ENCODE measurements around the gene ITGA6.

ITGA6 gene

DNA sequence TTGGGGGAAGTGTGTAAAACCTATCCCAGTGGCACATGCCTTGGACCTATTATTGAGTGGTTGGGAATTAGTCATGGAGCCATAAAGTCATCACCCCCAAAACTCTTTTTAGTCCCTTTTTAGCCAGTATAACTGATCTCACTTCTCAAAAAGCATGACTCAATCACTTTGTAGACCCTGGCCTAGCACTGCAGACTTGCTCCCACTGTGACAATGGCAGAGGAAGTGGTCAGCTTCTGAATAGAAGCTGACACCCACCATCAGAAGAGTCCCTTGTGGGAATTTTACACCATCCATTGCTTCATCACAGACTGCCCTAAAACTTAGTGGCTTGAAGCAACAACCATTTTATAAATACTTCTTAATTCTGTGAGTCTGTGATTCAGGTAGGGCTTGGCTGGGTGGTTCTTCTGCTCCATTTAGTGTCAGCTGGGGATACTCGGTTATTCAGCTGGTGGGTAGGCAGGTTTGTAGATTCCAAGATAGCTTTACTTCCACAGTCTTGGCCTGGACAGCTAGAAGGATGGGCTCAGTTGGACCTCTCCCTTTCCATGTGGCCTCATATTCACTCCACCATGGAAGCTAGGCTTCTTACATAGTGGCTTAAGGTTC lies 10.8 kb upstream of the ITGA6 start:
- DNase-seq (ENCODE audit: low read depth): no peak

DNA sequence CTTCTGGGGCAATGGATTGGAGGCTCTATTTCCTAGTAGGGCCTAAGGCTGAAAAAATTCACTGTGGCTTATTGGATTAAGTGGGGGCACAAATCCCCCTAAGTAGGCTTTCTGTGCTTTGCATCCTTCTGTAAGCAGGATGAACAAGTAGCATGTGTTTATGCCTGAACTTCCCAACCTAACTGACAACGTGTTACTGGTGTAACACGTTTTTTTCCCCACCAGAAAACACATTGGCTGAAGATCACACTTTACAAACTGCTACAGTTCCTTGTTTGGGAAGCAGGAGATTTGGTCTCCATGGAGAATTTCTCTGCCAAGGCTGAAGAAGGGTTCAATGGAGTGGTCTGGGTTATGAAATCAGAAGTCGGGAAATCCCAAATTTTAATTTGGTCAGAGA lies 7.2 kb upstream of the ITGA6 start:
- DNase-seq (ENCODE audit: low read depth): no peak

DNA sequence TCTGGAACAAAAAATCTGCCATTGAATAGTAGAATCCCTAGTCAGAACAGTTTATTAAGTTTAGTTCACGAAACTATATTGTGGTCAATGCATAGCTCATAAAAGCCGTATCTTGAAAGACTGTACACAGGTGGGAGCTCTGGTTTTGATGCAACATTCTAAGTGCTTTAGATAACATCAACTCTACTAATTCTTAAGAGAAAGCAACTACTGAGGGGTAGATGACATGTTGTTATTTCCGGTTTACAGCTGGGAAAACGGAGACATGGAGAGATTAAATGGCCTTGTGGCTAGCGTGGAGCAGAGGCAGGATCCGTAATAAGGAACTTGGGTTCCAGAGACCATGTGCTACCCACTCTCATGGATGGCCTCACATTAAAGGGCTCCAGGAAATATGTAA lies 4.2 kb upstream of the ITGA6 start:
- no peak for DNase-seq (ENCODE audit: low read depth)

DNA sequence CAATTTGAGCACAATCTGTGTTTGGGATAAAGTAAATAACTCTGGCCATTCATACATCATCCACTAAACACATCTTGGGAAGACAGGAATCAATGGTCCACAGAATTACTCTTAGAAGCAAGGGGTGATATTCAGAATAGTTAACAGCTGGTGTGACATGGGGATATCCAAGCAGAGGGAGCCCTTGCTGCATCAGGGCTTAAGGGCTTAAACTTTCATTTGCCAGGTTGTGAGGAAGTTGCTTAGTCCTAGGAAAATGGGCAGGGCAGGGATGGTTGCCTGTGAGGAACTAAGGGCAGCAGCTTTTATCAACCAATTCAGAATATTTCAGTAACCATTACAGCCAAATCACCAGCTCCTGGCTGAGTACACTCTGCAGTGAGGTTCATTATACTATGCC lies 2.0 kb upstream of the ITGA6 start:
- DNase-seq (ENCODE audit: low read depth): no peak

DNA sequence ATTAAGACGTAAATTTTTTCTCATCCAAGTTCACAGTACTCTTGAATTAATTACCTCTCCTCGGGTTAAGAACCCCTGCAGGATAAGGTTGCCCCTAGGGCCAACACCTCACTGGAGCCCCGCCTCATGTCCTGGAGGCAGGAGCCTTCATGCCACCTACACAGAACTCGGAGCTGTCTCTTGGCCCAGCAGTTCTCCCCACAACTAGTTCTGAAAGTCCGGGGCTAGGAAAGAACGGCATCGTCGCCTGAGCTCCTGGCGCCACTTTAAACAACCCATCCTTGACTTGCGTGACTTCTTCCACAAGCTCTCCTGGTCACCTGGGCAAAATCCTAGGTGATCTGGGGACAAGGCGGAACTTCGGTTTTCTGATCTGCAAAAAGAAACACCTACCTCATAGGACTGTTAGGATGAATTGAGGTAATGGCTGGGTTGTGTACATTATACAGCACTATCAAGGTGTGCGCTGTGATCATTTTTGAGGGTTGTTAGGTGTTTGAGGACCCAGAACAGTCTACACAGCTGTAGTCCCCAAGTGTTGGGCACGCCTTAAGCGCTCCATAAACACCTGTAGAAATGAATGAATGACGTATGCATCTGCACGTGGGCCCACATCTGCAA lies 641 bp upstream of the ITGA6 start:
- no peak for DNase-seq (ENCODE audit: low read depth)

- peak; percentile 38 for DNase-seq (ENCODE audit: low read depth)
Measured at GRCh38 chr2:172427990-172428831, 825 bp downstream of the ITGA6 start.

DNA sequence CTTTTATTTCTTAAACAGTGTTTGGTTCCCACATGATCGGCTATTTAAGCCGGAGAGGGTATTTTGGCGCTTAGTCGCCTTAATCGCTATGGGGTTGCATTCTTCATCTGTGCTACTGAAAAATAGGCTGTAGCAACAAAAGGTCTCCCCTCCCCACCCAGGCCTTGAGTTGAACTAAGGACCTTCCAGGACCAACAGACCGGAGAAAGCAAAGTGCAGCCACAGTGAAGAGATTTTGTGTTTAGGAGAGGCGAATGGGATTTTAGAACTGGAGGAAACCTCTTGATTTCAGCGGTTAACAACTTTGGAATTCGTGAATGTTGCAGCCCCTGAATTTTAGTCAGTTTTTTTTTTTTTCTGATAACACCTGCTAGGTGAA lies 1.4 kb downstream of the ITGA6 start:
- no peak for DNase-seq (ENCODE audit: low read depth)

DNA sequence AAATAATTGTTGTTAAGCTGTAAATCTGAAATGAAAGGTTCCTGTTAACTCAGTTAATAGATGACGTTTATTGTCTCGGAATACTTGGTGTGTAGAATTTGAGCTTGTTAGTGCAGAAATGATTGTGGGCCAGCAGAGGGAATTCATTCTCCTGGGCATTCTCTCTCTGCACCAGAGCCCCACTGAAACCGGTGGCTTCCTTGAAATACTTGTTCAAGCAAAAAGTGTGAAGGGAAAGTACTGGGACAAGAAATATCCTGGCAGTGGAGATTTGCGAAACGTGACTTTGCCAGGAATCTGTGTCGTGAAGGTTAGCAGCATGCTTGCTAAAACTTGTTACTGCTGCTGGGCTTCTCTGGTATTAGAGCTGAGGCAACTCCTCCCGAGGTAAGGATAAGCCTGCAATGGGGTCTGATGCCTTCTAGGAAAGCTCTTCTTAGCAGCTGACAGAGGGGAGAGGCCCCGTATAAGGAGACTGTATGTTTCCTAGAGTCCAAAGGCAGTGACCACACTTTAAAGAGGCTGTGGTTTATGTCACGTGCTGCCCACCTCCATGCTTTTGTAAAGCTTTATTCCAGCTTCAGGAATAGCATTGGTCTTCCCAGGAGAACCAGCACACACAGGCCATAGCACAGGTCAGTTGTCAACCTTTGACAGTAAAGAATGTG lies 2.0 kb downstream of the ITGA6 start:
- DNase-seq (ENCODE audit: low read depth): no peak

DNA sequence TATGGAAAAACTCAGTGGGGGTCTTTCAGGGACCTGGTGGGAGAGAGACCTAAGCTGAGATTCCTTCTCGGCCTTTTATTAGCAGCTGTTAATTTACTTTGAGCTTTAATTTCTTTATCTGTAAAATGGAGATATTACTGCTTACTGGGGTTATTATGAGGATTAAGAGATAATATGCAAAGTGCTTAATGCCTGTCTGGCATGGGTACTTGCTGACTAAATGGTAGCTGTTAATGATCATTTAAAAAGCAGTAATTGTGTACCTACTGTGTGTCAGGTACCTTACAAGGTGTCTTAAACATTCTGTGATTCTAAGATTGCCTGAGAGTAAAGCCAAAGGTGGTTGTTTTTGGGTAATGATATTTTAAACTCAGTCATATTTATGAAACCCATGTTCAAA lies 2.6 kb downstream of the ITGA6 start:
- DNase-seq (ENCODE audit: low read depth): no peak

GRCh38 chr2:172430678-172431077 lies 3.3 kb downstream of the ITGA6 start:
- no peak for DNase-seq (ENCODE audit: low read depth)

DNA sequence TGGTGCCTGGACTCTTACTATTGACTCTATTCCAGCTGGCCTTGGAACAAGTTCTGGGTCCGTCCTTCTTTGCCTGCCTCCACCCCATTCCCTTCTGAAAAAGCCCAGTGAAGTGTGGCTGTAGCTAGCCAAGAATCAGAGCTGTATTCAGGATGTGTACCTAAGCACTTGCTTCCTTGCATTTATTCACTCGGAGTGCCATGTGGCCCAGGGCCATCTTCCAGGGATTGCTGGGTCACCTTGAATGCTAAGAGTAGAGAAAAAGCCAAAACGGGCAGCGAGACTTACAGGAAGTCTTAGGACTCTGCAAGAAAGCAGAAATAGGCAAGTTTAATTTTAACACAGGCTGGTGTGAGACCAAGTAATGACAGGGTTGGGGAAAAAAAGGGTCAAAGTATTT lies 4.1 kb downstream of the ITGA6 start:
- no peak for DNase-seq (ENCODE audit: low read depth)

- no peak for DNase-seq (ENCODE audit: low read depth)
Measured at GRCh38 chr2:172431993-172432392, 4.6 kb downstream of the ITGA6 start.

- DNase-seq (ENCODE audit: low read depth): no peak
Measured at GRCh38 chr2:172433144-172433543, 5.8 kb downstream of the ITGA6 start.

- peak; percentile 11 for DNase-seq (ENCODE audit: low read depth)
Measured at GRCh38 chr2:172434821-172435605, 7.6 kb downstream of the ITGA6 start.

GRCh38 chr2:172435606-172435911 lies 8.2 kb downstream of the ITGA6 start:
- DNase-seq (ENCODE audit: low read depth): no peak

- no peak for DNase-seq (ENCODE audit: low read depth)
Measured at GRCh38 chr2:172436889-172437288, 9.5 kb downstream of the ITGA6 start.

- no peak for DNase-seq (ENCODE audit: low read depth)
Measured at GRCh38 chr2:172437419-172438341, 10.3 kb downstream of the ITGA6 start.

GRCh38 chr2:172438741-172439508 lies 11.5 kb downstream of the ITGA6 start:
- no peak for DNase-seq (ENCODE audit: low read depth)

DNA sequence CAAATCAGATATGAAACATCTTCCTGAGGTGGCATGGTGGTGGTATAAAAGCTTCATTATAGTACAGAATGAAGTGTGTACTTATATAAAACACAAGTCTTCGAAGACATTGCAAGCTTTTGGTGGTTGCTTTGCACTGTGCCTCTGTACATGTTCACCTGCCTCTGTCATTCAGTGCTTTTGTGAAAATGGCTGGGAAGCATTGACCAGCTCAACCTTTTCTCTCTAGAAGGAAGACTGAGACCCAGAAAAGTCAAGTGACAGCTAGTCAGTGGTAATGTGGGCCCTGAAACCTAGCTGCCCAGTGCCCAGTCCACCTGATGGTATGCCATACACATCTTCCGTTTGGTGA lies 12.1 kb downstream of the ITGA6 start:
- DNase-seq (ENCODE audit: low read depth): no peak

- no peak for DNase-seq (ENCODE audit: low read depth)
Measured at GRCh38 chr2:172439911-172440310, 12.5 kb downstream of the ITGA6 start.
